ENCODE measurements around the gene MED22.
"Not testable (repeated sequence)": the region's sequence is repeated elsewhere in the genome, so short reads cannot be mapped to it uniquely, and the experiment has no call there.

The MED22 gene

DNA sequence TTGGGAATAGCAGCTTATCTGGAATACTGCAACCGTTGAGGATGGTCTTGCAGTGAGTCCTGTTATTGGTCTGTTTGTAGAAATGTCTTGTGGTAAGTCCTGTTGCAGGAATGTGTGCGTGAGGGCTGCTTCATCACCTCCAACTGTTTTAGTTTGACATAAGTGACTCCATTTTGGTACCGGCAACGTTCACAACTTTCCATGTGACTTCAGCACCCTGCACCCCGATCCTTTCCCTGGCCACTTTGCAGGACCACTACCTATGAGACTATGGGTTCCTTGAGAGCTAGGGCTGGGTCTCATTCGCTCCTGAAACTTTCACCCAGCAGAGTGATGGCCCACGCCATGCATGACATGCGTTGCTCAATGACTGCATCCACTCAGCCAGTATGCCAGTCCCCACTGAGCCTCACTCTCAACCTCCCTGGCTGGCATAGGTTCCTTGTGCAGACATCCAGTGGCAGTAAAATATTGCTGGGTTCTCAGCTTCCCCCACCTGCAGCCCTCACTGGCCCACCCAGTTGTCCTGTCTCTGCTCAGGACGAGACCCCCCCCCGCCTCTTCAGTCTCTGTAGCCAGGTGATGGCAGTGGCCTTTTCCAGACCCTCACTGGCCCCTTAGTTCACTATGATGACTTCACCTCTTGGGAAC lies 20.0 kb downstream of the MED22 start:
- TF ChIP-seq POLR2A (IDR thresholded peaks at IDR 0.05; ENCODE audit: low read depth, low read length): no peak
- DNase-seq (ENCODE audit: insufficient read length, low spot score): no peak
- no peak for FAIRE-seq

DNA sequence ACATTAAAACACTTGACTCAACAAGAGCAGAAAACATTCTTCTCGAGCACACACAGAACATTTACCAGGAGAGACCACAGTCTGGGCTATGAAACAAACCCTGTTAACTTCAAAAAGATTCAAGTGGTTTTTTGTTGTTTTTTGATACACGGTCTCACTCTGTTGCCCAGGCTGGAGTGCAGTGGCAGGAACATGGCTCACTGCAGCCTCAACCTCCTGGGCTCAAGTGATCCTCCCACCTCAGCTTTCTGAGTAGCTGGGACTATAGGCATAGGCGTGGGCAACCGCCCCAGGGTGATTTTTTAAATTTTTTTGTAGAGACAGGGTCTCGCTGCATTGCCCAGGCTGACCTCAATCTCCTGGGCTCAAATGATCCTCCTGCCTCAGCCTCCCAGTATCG lies 20.9 kb downstream of the MED22 start:
- DNase-seq (ENCODE audit: insufficient read length, low spot score); FAIRE-seq: not testable (repeated sequence)

DNA sequence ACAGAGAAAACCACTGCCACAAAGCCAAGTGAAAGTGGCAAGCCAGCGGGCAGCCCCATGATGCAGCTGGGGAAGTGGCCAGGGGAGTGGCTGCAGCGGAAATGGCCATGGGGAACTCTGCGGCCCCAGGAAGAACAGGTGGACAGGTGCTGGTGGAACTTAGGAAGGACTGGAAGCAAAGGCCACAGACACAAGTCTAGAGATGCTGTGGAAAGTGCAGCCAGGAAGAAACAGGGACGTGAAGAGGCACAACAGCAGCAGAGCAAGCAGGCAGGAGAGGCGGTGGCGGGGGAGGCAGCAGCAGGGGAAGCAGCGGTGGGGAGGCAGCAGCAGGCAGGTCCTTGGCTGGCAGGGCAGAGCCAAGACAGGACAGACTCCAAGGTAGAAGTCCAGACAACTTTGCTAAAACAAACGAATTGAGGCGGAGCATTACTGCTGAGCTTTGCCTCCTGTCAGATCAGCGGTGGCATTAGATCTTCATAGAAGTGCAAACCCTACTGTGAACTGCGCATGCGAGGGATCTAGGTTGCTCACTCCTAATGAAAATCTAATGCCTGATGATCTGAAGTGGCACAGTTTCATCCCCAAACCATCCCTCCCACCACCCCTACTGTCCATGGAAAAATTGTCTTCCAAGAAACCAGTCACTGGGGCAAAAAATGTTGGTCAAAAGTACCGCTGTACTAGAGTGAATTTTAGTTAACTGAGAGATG lies 23.8 kb downstream of the MED22 start:
- TF ChIP-seq POLR2A (IDR thresholded peaks at IDR 0.05; ENCODE audit: low read depth, low read length): no peak
- no peak for FAIRE-seq
- DNase-seq (ENCODE audit: insufficient read length, low spot score): no peak

DNA sequence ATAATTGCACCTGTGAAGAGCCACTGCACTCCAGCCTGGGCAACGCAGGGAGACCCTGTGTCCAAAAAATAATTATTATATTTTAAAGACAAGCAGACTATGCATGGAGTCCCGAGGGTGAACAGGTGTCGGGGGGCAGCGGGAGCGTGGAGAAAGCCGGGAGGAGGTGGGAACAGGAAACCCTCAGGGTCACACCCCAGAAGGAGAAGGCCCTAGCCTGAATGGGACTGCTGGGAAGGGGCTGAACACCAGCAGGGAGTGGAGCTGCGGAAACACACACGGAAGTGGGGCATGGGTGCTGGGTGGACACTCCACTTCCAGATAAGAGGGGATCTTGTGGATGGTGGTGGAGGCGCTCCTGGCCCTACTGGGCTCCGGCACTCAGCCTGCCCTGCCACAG lies 24.7 kb downstream of the MED22 start:
- no peak for DNase-seq (ENCODE audit: insufficient read length, low spot score)
- no peak for TF ChIP-seq POLR2A (IDR thresholded peaks at IDR 0.05; ENCODE audit: low read depth, low read length)
- no peak for FAIRE-seq

DNA sequence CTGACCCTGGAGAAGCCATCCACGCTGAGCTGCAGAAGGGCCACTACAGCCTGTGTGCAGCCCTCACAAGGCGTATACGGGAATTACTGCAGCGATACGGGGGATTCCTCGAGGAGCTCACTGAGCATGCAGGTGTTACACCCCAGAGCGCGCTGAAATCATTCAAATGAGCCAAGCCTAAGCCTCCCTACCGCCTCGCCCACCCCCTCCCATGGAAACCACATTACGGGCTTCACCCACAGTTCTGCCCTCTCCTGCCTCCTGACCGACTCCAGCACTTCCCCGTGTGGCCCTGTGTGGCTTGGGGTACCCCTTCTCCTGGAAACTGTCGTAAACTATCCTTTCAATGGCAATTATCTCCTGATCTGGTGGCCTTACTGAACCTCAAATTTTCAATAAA lies 25.2 kb downstream of the MED22 start:
- FAIRE-seq (no peak), DNase-seq (ENCODE audit: insufficient read length, low spot score) (no peak)
- TF ChIP-seq POLR2A (IDR thresholded peaks at IDR 0.05; ENCODE audit: low read depth, low read length): no peak

DNA sequence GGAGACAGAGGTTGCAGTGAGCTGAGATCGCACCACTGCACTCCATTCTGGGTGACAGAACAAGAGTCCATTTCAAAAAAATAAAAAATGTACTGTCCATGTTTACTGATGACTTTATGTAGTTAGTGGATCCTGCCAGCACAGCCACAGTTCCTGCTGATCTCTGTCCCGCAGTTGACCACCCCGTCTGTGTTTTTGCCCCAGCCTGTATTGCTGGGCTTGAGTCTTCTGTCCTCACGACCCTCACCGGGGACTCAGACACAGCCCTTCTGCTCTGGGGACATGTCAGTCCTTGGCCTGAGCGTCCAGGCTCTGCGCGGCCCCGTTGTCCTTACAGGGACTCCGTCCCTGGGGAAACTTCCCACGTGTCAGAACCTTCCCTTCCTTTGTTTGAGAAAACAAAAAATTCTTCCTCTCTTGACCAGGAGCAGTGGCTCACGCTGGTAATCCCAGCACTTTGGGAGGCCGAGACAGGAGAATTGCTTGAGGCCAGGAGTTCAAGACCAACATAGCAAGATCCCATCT lies 26.5 kb downstream of the MED22 start:
- TF ChIP-seq POLR2A (IDR thresholded peaks at IDR 0.05; ENCODE audit: low read depth, low read length): no peak
- FAIRE-seq (no peak), DNase-seq (ENCODE audit: insufficient read length, low spot score) (no peak)

DNA sequence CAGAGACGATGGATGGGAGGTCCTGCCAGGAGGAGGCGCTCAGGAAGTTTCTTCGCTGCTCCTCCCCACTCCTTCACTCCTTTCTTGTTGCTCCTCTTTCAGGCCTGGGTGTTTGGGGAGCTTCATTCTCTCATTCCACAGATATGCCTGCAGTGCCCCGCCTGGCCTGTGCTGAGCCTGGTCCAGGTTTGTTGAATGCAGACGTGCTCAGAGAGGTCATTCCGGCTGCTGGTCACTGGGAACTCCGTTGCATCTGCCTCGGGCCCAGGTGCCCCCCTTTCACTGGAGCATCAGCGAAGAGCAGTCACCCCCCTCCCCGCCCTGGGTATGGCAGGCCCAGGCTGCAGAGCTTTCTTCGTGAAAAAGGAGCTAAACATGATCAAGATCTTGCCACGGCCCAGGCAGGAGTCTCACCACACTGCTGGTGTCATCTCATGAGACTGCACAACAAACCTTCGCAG lies 27.5 kb downstream of the MED22 start:
- FAIRE-seq (no peak), DNase-seq (ENCODE audit: insufficient read length, low spot score) (no peak)
- TF ChIP-seq POLR2A (IDR thresholded peaks at IDR 0.05; ENCODE audit: low read depth, low read length): no peak

DNA sequence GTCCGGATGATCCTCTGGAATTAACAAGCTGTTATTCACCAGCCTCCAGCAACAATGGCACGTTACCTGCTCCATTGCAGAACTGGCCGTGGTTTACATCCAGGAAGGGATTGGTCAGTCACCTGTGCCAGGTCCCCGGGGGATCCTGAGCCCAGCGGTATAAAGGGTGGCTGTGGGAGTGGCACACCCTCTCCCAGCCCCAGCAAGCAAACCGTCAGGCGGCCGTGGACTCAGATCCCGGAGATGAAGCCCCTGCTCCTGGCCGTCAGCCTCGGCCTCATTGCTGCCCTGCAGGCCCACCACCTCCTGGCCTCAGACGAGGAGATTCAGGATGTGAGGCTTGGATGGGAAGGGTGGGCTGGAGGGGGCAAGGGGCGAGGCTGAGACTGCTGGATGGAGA lies 30.4 kb downstream of the MED22 start:
- DNase-seq (ENCODE audit: insufficient read length, low spot score); FAIRE-seq: not testable (repeated sequence)

DNA sequence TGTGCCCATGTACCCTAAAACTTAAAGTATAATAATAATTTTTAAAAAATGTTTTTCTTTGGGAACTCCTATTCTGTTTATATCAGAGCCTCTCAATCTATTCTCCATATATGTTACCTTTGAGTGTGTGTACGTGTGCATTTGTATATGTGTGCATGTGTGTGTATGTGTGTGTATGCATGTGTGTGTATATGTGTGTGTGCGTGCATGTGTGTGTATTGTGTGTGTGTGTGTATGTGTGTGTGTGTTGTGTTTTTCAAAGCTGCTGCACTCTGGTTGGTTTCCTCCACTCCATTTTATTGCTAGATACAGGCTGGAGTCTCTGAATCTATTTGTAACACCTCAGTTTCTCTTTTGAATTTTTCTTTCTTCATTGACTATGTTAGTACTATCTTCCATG lies 31.9 kb downstream of the MED22 start:
- DNase-seq (ENCODE audit: insufficient read length, low spot score) (no peak), FAIRE-seq (no peak)
- no peak for TF ChIP-seq POLR2A (IDR thresholded peaks at IDR 0.05; ENCODE audit: low read depth, low read length)

DNA sequence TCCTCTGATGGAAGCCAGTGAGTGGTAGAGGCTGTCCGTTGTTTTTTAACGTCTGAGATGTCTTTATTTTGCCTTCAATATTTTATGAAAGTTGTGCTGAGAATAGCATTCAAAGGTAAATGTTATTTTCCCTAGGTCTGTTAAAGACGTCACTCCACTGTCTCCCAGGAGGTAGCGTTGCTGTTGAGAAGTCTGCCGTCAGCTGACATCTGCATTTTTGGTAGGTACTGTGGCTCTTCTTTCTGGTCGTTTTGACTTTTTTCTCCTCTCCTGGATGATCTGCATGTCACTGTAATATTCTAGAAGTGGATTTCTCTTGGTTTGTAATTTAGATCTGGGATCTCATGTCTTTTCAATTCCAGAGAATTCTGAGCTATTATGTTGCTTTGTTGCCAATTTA lies 38.3 kb downstream of the MED22 start:
- no peak for DNase-seq (ENCODE audit: insufficient read length, low spot score)
- no peak for TF ChIP-seq POLR2A (IDR thresholded peaks at IDR 0.05; ENCODE audit: low read depth, low read length)
- FAIRE-seq: no peak

DNA sequence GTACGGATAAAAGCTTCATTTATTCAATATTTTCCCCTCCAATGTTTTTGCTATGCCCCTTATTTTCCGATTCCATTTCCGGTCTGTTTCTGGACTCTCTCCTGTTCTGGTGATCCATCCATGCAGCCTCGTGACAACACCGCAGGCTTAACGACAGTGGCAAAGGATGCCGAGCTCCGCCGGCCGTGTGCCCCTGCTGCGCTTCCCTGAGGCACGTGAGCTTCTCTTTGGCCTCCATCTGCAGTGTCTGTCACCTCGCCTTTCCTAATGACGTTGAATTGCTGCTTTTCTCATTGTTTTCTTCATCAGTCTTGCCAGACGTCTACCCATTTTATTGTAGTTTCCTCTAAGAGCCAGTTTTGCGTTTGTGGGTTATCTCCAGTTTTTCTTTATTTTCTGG lies 40.6 kb downstream of the MED22 start:
- no peak for FAIRE-seq
- no peak for TF ChIP-seq POLR2A (IDR thresholded peaks at IDR 0.05; ENCODE audit: low read depth, low read length)
- DNase-seq (ENCODE audit: insufficient read length, low spot score): no peak

DNA sequence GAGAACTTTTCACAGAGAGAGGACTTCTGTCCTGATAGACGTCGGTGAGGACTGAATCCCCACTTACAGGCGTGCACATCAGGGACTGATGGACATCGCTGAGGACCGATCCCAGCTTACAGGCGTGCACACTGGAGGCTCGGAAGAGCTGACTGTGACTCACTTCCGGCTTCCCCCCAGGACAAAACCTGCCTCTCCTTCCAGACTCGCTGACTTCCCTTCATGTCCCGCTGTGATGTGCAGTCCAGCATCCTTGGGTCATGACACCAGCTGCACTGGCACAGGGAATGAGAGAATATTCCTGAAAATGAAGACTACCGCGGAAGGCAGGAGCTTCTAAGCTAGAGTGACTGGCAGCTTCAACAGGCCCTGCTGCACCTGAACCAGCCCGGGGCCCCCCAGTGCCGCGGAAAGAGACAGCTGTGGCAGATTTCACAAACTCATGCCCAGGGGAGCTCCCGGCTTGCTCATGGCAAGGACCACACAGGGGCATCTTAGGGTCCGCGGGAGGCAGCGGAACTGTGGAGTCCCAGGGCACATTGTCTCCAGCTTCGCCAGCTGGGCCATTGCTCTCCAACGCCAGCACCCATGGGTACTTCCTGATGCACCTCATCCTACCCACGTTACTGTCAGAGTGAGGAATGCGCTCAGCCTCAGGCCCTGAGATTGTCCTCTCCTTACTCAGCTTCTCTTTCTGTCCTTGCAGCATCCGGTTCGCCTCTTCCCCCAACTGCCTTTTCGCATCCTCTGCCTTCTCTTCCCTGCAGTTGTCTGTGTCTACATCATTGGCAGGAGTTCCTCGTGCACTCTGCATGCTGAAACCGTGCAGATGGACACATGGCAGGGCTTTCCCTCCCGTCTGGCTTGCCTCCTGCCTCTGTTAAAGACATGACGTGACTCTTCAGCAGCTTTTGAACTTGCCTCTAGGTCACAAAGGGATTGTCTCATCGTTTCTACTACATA lies 41.4 kb downstream of the MED22 start:
- DNase-seq (ENCODE audit: insufficient read length, low spot score) (peak; percentile 58), FAIRE-seq (peak; percentile 11)
- TF ChIP-seq POLR2A (IDR thresholded peaks at IDR 0.05; ENCODE audit: low read depth, low read length): no peak

DNA sequence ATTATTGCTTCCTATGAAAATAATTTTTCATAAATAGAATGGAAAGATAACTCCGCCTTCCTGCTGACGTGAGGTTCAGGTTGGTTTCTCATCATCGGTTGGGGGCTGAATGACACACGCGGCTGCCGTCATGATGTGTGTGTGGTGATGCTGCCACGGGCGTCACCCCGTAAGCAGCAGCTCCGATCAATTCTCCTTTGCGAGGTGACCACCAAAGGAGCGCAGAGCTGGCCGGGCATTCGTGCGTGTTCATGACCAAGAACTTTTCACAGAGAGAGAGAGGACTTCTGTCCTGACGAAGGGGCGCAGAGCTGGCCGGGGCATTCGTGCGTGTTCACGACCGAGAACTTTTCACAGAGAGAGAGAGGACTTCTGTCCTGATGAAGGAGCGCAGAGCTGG lies 42.2 kb downstream of the MED22 start:
- DNase-seq (ENCODE audit: insufficient read length, low spot score) (no peak), FAIRE-seq (no peak)
- TF ChIP-seq POLR2A (IDR thresholded peaks at IDR 0.05; ENCODE audit: low read depth, low read length): no peak
